NCI-H2227 treated with DMSO at 0.1 percent for 48 hours (cell line): ENCODE data around the gene ACOT12.
A peak's percentile ranks its signal among the peaks of the same experiment; 100 is the strongest.
"Not testable (repeated sequence)": the region's sequence is repeated elsewhere in the genome, so short reads cannot be mapped to it uniquely, and the experiment has no call there.

ENCODE experiments used
- DNase-seq: peaks from one replicate; lab custom pipeline; 2025; lab: John Stamatoyannopoulos, UW

The ACOT12 gene

GRCh38 chr5:81393783-81394718, at the start of gene ACOT12:
Gene ACOT12 (minus strand): TSS chr5:81394134. CDS start chr5:81394114, 20 bp downstream.
- peak; percentile 2 for DNase-seq

- DNase-seq: no peak
Observed at GRCh38 chr5:81435023-81435422, 41.1 kb upstream of the ACOT12 start.

DNA sequence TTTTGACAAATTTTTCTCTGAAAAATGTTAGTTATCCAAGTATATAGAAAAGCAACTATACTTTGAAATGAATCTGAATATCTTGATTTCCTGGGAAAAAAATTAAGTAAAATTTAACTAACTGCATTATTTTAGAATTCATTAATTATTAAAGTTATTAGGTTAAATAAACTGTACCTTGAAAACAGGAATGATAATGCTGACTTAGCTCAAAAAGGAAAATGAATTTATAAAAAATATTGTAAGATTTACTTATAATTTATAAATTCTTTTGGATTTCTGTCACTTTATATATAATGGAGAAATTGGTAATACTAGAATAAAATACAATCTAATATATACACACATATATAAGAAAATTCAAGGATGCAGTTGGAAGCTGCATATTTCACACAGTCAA, 36.1 kb upstream of the ACOT12 start:
- no peak for DNase-seq

DNA sequence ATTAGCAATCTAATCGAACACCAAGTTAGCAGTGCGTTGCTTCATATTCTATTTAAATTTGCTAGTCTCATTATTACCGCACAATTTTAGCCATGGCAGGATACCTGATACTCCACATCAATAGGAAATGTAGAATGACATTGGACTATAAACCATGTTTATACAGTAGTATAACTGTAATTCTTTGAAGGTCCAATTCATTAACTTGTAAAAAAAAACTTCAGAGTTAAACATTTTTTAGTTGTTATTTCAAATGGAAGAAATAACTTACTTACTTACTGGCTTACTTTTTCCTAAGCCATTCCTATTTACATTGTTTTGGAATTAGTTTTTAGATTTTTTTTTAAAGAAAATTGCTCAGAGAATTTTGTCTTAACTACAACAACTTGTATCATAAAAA, 35.4 kb upstream of the ACOT12 start:
- DNase-seq: no peak

DNA sequence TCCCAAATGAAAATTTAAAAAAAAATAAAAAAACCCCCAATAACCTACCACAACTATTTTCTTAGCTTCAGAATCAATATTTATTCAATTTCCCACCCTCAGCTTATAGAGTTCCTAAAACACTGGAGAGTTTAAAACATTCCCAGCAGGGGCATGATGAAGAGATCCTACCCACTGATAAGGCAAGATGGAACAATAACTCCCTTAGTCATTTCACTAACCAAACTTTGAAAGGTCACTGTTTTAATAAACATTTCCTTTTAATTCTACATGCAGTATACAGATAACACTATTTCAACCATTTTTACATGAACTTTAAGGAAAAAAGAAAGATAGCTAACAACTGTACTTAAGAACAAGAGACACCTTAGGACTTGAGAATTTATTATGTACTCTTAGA, 34.9 kb upstream of the ACOT12 start:
- DNase-seq: no peak

GRCh38 chr5:81428446-81428845, 34.5 kb upstream of the ACOT12 start:
- DNase-seq: no peak

DNA sequence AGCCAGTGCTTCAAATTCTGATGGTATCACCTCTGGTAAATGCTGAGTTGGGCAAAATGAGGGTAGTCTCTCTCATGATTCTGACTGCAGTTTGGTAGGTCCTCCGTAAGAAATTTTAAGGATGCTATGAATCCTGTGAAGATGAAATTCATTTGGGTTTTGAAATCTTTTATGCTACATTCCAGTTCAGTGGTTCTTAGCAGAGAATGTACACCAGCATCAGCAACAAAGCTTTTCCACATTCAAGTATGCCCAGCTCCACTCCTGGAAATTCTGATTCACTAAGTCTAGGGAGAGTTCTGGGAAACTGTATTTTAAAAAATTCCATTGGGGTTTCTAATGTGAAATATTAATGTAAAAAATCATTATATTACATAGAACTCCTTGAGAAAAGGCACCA, 33.6 kb upstream of the ACOT12 start:
- DNase-seq: no peak

- no peak for DNase-seq
Observed at GRCh38 chr5:81426359-81427030, 32.6 kb upstream of the ACOT12 start.

DNA sequence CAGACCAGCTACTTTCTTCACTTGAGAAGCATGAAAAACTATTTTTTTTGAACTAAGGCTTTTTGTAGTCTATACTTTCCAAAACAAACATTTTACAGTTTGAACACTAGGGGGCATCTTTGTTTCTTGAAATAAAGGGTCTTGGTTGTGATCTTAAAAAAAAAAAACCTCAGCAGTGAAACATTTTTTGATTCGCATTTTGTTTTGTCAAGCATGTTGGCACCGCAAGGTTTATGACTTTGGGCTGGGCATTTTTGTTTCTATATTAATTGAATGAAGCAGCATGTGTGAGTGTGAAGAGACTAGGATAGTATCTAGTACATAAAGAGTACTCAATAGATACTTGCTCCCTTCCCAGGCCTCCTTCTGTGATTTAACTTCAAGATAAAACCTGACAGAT, 31.6 kb upstream of the ACOT12 start:
- peak; percentile 54 for DNase-seq

- no peak for DNase-seq
Observed at GRCh38 chr5:81424728-81425127, 30.8 kb upstream of the ACOT12 start.

GRCh38 chr5:81422671-81423070, 28.7 kb upstream of the ACOT12 start:
- DNase-seq: no peak

DNA sequence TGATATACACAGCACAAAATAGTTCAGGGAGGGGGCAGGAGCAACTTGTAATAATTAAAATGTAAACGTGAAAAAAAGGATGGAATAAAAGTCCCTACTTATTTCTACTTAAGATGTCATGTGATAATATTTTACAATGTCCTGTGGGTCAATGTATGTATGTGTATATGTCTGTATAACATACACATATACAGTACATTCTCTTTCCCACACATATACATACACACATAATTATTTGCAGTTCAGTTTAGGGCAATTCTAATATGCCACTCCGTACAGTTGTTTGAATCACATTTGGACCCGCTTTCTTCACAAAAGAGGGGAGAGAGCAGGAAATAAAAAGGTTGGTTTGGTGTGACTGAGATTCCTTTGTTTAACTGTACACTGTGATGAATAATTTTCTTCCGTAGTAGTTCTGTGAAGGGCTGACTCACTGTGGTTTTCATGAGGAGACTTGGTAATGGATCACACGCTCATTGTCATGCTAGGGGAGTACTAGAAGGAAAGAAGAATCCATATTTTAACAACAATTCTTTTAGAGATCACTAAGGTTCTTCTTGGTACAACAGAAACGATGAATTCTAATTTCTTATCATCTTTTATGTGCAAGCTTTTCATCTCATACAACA, 26.2 kb upstream of the ACOT12 start:
- no peak for DNase-seq

DNA sequence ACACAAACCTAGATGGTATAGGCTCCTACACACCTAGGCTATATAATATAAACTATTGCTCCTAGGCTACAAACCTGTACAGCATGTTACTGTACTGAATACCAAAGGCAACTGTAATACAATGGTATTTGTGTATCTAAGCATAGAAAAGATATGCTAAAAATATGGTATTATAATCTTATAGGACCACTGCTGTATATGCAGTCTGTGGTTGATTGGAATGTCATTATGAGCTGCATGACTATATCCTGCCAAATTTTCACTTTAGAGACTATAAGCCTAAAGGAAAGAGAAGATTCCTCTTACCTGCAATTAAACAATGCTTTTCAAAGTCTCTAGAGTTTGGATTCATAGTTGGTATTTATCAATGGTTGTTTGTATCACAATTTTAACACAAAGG, 24.7 kb upstream of the ACOT12 start:
- no peak for DNase-seq

- no peak for DNase-seq
Observed at GRCh38 chr5:81417052-81417451, 23.1 kb upstream of the ACOT12 start.

DNA sequence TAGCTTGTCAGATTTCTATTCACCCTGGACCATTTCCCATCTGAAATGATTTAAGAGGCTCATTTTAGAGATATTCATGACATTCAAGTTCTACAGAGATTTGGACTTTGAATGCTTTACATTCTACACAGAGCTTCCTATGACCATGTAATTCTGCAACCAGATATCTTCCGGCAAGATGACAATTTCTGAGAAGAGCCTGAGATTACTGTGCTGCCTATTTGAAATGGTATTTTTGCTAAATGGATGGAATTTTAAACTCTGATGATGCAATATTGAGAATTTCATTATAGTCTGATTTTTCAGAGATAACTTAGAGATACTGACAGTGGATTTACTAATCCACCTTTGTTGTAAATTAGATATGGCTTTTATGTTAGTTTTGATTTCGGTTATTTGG, 16.0 kb upstream of the ACOT12 start:
- DNase-seq: no peak

- DNase-seq: no peak
Observed at GRCh38 chr5:81409361-81409760, 15.4 kb upstream of the ACOT12 start.

- DNase-seq: no peak
Observed at GRCh38 chr5:81408496-81408895, 14.6 kb upstream of the ACOT12 start.

- DNase-seq: not testable (repeated sequence)
Observed at GRCh38 chr5:81407811-81408210, 13.9 kb upstream of the ACOT12 start.

- DNase-seq: no peak
Observed at GRCh38 chr5:81405126-81405891, 11.4 kb upstream of the ACOT12 start.

DNA sequence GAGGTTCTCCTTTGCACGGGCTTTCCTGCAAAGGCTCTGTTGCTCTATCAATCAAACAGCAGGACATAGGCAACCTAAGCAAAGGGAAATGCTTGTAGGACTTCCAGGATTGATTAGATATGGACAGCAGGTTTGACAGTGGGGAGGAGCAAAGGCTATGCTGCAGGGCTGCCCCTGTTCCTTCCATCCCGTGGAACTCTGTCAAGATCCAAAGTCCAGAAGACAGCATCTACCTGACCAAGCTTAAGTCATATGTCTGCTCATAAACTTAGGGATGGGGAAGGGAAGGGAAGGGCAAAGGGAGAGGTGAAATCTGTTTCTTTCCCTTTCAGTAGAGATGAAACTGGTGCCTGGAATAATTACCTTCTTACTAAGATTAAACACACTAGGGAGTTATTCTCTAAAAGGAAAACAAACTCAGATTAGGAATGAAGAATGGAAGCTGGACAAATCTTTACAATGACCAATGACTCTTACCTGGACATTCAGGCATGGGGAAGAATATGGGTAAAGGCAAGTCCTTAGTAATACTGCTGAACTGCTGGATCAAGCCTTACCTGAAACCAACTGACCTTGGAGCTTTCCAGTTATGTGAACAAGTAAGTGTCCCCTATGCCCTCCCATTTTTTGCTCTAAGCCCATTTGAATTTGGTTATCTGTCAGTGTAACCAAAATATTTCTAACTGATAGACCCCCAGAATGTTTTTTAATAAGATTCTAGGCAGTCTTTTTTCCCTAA, 8.4 kb upstream of the ACOT12 start:
- no peak for DNase-seq

DNA sequence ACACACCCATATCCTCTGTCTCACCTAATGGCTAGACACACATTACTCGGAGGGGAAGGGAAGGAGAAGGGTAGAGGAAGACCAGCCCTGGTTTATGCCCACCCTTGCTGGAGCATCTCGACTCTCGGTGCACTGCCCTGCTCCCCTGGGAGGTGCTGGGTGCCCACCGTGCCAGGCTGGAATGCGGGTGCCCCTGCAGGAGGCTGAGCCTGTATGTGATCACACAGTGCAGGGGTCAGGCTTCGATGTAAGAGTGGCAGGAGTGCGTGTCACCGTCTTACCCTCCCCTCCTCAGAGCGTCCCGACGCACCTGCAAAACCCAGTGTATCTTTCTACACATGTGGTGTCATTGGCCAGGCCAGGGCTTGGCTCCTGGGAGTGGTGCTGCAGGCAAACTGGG, 7.3 kb upstream of the ACOT12 start:
- no peak for DNase-seq
